ENCODE measurements around the gene GPR153. TPM values are rescaled to one million over a fixed set of nuclear protein-coding genes. Genes with fewer than 3 reads are reported as not detected.

Gene GPR153
- total and polyA plus RNA-seq, 4 donors = 0.37 to 5.9 (median 2.7) TPM

DNA sequence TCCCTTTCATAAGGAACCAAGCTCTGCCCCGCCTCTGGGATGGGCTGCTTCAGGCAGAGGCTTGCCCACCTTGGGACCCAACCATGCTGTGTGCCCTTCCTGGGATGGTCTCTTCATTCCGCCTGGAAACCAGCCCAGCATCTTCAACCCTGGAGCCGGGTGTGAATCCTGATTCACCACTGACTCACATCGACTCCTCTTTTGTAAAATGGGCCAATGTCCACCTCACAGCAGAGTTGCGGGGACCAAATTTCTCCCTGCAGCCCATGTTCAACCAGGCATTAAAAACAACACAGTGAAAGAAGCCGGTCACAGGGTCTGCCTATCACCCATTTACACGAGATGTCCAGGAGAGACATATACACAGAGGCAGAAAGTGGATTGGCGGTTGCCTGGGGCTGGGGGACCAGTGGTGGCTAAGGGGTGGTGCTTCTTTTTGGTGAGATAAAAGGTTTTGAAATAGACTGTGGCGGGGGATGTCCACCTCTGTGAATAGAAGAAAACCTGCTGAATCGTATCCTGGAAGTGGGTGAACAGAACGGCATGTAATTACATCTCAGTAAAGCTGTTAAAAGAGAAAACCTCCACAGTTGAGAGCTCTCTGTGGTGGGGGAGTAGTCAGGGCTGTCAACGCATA, 6.9 kb upstream of the GPR153 start:
- no peaks in the 10 kb centered on the region for H3K36me3 ChIP-seq (ENCODE audit: control insufficient read depth in 4 of 4, insufficient read depth in 3 of 4, low read depth in 1 of 4, low read length in 3 of 4)
- H3K9ac ChIP-seq (ENCODE audit: low read depth in 1 of 2, low read length in 2 of 2) = no peak overlapping the region
- no peaks in the 10 kb centered on the region for H3K9me3 ChIP-seq (ENCODE audit: control insufficient read depth in 4 of 4, low read length in 3 of 4)
- H3K4me3 ChIP-seq (ENCODE audit: low read depth in 1 of 3, low read length in 3 of 3) = no peak overlapping the region
- DNase-seq (ENCODE audit: low spot score) = no peak
- H3K27ac ChIP-seq (ENCODE audit: low read depth in 1 of 2, low read length in 2 of 2) = no peak overlapping the region
- H3K4me1 ChIP-seq (ENCODE audit: control insufficient read depth in 4 of 4, insufficient read depth in 4 of 4, low read length in 3 of 4) = no peaks in the 10 kb centered on the region
- WGBS = 93% methylated on average over 12 of the region's 12 CpGs
- no peaks in the 10 kb centered on the region for H3K27me3 ChIP-seq (ENCODE audit: control insufficient read depth in 4 of 4, insufficient read depth in 4 of 4, low read length in 3 of 4)
- TF ChIP-seq RXRA (IDR thresholded peaks at IDR 0.05) (no peak), YY1 (IDR thresholded peaks at IDR 0.05) (no peak), HNF4A (conservative IDR thresholded peaks at IDR 0.05) (no peak), RAD21 (IDR thresholded peaks at IDR 0.05) (no peak), GABPA (IDR thresholded peaks at IDR 0.05 in 1 of 2, conservative IDR thresholded peaks at IDR 0.05 in 1 of 2) (no peak), NR2F2 (IDR thresholded peaks at IDR 0.05) (no peak), HNF4G (IDR thresholded peaks at IDR 0.05) (no peak), SP1 (IDR thresholded peaks at IDR 0.05) (no peak), FOXA2 (IDR thresholded peaks at IDR 0.05) (no peak)
- TF ChIP-seq, protein P1, sequence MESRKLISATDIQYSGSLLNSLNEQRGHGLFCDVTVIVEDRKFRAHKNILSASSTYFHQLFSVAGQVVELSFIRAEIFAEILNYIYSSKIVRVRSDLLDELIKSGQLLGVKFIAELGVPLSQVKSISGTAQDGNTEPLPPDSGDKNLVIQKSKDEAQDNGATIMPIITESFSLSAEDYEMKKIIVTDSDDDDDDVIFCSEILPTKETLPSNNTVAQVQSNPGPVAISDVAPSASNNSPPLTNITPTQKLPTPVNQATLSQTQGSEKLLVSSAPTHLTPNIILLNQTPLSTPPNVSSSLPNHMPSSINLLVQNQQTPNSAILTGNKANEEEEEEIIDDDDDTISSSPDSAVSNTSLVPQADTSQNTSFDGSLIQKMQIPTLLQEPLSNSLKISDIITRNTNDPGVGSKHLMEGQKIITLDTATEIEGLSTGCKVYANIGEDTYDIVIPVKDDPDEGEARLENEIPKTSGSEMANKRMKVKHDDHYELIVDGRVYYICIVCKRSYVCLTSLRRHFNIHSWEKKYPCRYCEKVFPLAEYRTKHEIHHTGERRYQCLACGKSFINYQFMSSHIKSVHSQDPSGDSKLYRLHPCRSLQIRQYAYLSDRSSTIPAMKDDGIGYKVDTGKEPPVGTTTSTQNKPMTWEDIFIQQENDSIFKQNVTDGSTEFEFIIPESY (IDR thresholded peaks at IDR 0.05) = no peak

DNA sequence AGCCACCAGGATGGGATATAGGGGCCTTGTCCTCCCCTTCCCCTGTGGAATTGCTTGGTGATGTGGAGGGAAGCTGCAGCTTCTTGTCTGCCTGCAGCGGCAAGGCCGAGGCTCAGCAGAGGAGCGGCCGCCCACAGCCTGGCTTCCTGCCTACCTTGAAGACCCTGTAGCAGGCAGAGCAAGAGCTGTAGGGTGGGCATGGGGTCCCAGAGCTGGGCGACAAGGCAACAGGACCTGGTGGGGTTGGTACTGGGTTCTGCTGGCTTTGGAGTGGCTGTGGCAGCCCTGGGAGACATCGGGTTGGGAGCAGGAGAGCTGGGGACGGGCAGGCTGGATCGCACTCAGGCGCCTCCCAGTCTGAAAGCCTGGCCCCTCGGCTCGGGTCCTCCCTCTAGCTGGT, 5.7 kb upstream of the GPR153 start:
- no peak for DNase-seq (ENCODE audit: low spot score)
- H3K4me1 ChIP-seq (ENCODE audit: control insufficient read depth in 4 of 4, insufficient read depth in 4 of 4, low read length in 3 of 4) = peaks cover 0 to 3% (median 0%) of the 10 kb centered on the region in 4 donors
- no peak overlapping the region for H3K9ac ChIP-seq (ENCODE audit: low read depth in 1 of 2, low read length in 2 of 2)

DNA sequence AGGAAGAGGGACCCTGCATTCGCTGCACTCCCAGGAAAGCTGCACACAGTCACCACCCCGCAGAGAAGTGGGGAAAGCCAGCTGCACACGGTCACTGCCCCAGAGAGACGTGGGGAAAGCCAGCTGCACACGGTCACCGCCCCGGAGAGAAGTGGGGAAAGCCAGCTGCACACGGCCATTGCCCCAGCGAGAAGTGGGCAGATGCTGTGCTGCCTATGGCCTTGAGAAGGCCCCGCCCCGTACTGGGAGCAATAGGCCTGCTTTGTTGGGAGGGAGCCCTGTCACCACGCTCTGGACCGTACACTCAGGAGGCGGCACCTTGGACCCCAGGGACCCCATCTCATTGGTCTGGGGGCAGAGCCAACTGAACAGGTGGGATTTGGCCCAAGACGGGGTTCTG, 4.3 kb upstream of the GPR153 start:
- no peak overlapping the region for H3K27ac ChIP-seq (ENCODE audit: low read depth in 1 of 2, low read length in 2 of 2)
- TF ChIP-seq FOXA2 (IDR thresholded peaks at IDR 0.05) = no peak
- no peaks in the 10 kb centered on the region for H3K36me3 ChIP-seq (ENCODE audit: control insufficient read depth in 4 of 4, insufficient read depth in 3 of 4, low read depth in 1 of 4, low read length in 3 of 4)
- no peak for DNase-seq (ENCODE audit: low spot score)
- no peak overlapping the region for H3K4me3 ChIP-seq (ENCODE audit: low read depth in 1 of 3, low read length in 3 of 3)
- H3K9ac ChIP-seq (ENCODE audit: low read depth in 1 of 2, low read length in 2 of 2) = no peak overlapping the region
- no peaks in the 10 kb centered on the region for H3K9me3 ChIP-seq (ENCODE audit: control insufficient read depth in 4 of 4, low read length in 3 of 4)
- WGBS = 91% methylated on average over 15 of the region's 15 CpGs
- no peaks in the 10 kb centered on the region for H3K27me3 ChIP-seq (ENCODE audit: control insufficient read depth in 4 of 4, insufficient read depth in 4 of 4, low read length in 3 of 4)
- peaks cover 4 to 10% (median 8%) of the 10 kb centered on the region in 4 donors for H3K4me1 ChIP-seq (ENCODE audit: control insufficient read depth in 4 of 4, insufficient read depth in 4 of 4, low read length in 3 of 4)

More for the DNA sequence above, 5.7 kb upstream of the GPR153 start:
- Histone ChIP-seq H3K27ac (ENCODE audit: low read depth in 1 of 2, low read length in 2 of 2) (no peak overlapping the region), H3K27me3 (ENCODE audit: control insufficient read depth in 4 of 4, insufficient read depth in 4 of 4, low read length in 3 of 4) (no peaks in the 10 kb centered on the region), H3K9me3 (ENCODE audit: control insufficient read depth in 4 of 4, low read length in 3 of 4) (no peaks in the 10 kb centered on the region), H3K36me3 (ENCODE audit: control insufficient read depth in 4 of 4, insufficient read depth in 3 of 4, low read depth in 1 of 4, low read length in 3 of 4) (no peaks in the 10 kb centered on the region), H3K4me3 (ENCODE audit: low read depth in 1 of 3, low read length in 3 of 3) (no peak overlapping the region)
- TF ChIP-seq EGR1 (IDR thresholded peaks at IDR 0.05; ENCODE audit: low read depth in 2 of 2) = no peak
- TF ChIP-seq, protein P2, sequence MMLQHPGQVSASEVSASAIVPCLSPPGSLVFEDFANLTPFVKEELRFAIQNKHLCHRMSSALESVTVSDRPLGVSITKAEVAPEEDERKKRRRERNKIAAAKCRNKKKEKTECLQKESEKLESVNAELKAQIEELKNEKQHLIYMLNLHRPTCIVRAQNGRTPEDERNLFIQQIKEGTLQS (IDR thresholded peaks at IDR 0.05) = no peak
- WGBS = 95% methylated on average over 11 of the region's 11 CpGs

DNA sequence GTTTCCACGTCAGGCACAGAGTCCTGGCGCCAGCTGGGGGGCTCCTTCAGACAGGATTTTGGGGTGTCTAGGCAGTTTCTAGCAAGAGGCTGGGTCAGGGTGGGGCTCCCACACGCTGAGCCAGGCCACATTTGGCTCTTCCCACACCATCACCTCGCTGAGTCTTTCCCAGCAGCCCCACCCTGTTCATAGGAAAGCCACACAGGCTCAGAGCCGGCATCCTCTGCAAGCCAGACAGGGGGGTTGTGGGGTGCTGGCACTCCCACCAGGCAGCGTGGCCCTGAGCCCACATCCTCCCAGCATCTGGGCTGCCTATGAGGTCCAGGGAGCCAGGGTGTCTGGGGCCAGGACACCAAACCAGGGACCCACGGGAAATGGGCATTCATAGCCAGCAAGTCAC, 2.8 kb upstream of the GPR153 start:
- Histone ChIP-seq H3K9ac (ENCODE audit: low read depth in 1 of 2, low read length in 2 of 2) (no peak overlapping the region), H3K36me3 (ENCODE audit: control insufficient read depth in 4 of 4, insufficient read depth in 3 of 4, low read depth in 1 of 4, low read length in 3 of 4) (no peaks in the 10 kb centered on the region), H3K27me3 (ENCODE audit: control insufficient read depth in 4 of 4, insufficient read depth in 4 of 4, low read length in 3 of 4) (no peaks in the 10 kb centered on the region), H3K4me1 (ENCODE audit: control insufficient read depth in 4 of 4, insufficient read depth in 4 of 4, low read length in 3 of 4) (peaks cover 11 to 23% (median 19%) of the 10 kb centered on the region in 4 donors), H3K27ac (ENCODE audit: low read depth in 1 of 2, low read length in 2 of 2) (no peak overlapping the region), H3K4me3 (ENCODE audit: low read depth in 1 of 3, low read length in 3 of 3) (no peak overlapping the region), H3K9me3 (ENCODE audit: control insufficient read depth in 4 of 4, low read length in 3 of 4) (no peaks in the 10 kb centered on the region)
- no peak for DNase-seq (ENCODE audit: low spot score)
- WGBS = 91% methylated on average over 7 of the region's 7 CpGs
- TF ChIP-seq FOXA2 (IDR thresholded peaks at IDR 0.05) (no peak), HNF4A (conservative IDR thresholded peaks at IDR 0.05) (no peak), NR2F2 (IDR thresholded peaks at IDR 0.05) (no peak), FOXA1 (IDR thresholded peaks at IDR 0.05) (no peak)
- TF ChIP-seq, protein P2 (IDR thresholded peaks at IDR 0.05) = no peak
- TF ChIP-seq, protein P3, sequence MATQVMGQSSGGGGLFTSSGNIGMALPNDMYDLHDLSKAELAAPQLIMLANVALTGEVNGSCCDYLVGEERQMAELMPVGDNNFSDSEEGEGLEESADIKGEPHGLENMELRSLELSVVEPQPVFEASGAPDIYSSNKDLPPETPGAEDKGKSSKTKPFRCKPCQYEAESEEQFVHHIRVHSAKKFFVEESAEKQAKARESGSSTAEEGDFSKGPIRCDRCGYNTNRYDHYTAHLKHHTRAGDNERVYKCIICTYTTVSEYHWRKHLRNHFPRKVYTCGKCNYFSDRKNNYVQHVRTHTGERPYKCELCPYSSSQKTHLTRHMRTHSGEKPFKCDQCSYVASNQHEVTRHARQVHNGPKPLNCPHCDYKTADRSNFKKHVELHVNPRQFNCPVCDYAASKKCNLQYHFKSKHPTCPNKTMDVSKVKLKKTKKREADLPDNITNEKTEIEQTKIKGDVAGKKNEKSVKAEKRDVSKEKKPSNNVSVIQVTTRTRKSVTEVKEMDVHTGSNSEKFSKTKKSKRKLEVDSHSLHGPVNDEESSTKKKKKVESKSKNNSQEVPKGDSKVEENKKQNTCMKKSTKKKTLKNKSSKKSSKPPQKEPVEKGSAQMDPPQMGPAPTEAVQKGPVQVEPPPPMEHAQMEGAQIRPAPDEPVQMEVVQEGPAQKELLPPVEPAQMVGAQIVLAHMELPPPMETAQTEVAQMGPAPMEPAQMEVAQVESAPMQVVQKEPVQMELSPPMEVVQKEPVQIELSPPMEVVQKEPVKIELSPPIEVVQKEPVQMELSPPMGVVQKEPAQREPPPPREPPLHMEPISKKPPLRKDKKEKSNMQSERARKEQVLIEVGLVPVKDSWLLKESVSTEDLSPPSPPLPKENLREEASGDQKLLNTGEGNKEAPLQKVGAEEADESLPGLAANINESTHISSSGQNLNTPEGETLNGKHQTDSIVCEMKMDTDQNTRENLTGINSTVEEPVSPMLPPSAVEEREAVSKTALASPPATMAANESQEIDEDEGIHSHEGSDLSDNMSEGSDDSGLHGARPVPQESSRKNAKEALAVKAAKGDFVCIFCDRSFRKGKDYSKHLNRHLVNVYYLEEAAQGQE (IDR thresholded peaks at IDR 0.05) = no peak
- TF ChIP-seq, protein P4, sequence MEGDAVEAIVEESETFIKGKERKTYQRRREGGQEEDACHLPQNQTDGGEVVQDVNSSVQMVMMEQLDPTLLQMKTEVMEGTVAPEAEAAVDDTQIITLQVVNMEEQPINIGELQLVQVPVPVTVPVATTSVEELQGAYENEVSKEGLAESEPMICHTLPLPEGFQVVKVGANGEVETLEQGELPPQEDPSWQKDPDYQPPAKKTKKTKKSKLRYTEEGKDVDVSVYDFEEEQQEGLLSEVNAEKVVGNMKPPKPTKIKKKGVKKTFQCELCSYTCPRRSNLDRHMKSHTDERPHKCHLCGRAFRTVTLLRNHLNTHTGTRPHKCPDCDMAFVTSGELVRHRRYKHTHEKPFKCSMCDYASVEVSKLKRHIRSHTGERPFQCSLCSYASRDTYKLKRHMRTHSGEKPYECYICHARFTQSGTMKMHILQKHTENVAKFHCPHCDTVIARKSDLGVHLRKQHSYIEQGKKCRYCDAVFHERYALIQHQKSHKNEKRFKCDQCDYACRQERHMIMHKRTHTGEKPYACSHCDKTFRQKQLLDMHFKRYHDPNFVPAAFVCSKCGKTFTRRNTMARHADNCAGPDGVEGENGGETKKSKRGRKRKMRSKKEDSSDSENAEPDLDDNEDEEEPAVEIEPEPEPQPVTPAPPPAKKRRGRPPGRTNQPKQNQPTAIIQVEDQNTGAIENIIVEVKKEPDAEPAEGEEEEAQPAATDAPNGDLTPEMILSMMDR (IDR thresholded peaks at IDR 0.05; ENCODE audit: low read depth, low read length, missing input control) = no peak

Measured in liver (tissue), 9 donors.